ENCODE results near the gene CCDC68.
"Not testable (repeated sequence)": the region's sequence is repeated elsewhere in the genome, so short reads cannot be mapped to it uniquely, and the experiment has no call there.

CCDC68 gene

GRCh38 chr18:54958704-54959625 lies at the start of gene CCDC68:
TSS of gene CCDC68 (minus strand) at chr18:54959461. CDS start at chr18:54942791, 16,670 bp downstream.
- no peak for DNase-seq

GRCh38 chr18:55007602-55008001 lies 48.3 kb upstream of the CCDC68 start:
- DNase-seq = no peak

GRCh38 chr18:55003695-55004094 lies 44.4 kb upstream of the CCDC68 start:
- no peak for DNase-seq

- no peak for DNase-seq
Observed at GRCh38 chr18:55002261-55002660, 43.0 kb upstream of the CCDC68 start.

GRCh38 chr18:55001394-55002024 lies 42.2 kb upstream of the CCDC68 start:
- no peak for DNase-seq

GRCh38 chr18:55000529-55000928 lies 41.3 kb upstream of the CCDC68 start:
- DNase-seq = no peak

GRCh38 chr18:54999016-54999415 lies 39.8 kb upstream of the CCDC68 start:
- no peak for DNase-seq

GRCh38 chr18:54995421-54996143 lies 36.3 kb upstream of the CCDC68 start:
- no peak for DNase-seq

- no peak for DNase-seq
Observed at GRCh38 chr18:54991981-54992380, 32.7 kb upstream of the CCDC68 start.

GRCh38 chr18:54984908-54985307 lies 25.6 kb upstream of the CCDC68 start:
- DNase-seq = no peak

- DNase-seq = no peak
Observed at GRCh38 chr18:54983791-54984190, 24.5 kb upstream of the CCDC68 start.

- no peak for DNase-seq
Observed at GRCh38 chr18:54983041-54983686, 23.9 kb upstream of the CCDC68 start.

GRCh38 chr18:54981076-54981475 lies 21.8 kb upstream of the CCDC68 start:
- DNase-seq = no peak

- no peak for DNase-seq
Observed at GRCh38 chr18:54975598-54975997, 16.3 kb upstream of the CCDC68 start.

GRCh38 chr18:54973046-54973445 lies 13.8 kb upstream of the CCDC68 start:
- no peak for DNase-seq

- no peak for DNase-seq
Observed at GRCh38 chr18:54968807-54969206, 9.5 kb upstream of the CCDC68 start.

- not testable (repeated sequence) for DNase-seq
Observed at GRCh38 chr18:54968237-54968636, 9.0 kb upstream of the CCDC68 start.

- no peak for DNase-seq
Observed at GRCh38 chr18:54967786-54968185, 8.5 kb upstream of the CCDC68 start.

GRCh38 chr18:54964741-54965140 lies 5.5 kb upstream of the CCDC68 start:
- no peak for DNase-seq

GRCh38 chr18:54962919-54963645 lies 3.8 kb upstream of the CCDC68 start:
- DNase-seq = no peak

GRCh38 chr18:54961868-54962267 lies 2.6 kb upstream of the CCDC68 start:
- no peak for DNase-seq

- no peak for DNase-seq
Observed at GRCh38 chr18:54961016-54961423, 1.8 kb upstream of the CCDC68 start.

Measured in cerebellar nuclear complex (tissue), 1 donor.